Stimulated activated naive CD8-positive, alpha-beta T cell treated with anti-CD3 and anti-CD28 coated beads, Interleukin-15, Interleukin-2, amounts not matched to agents 100 ng/mL and 50 ng/mL, for 24 hours (primary cell): ENCODE data around the gene NXPE4.
"Not testable (repeated sequence)": the region's sequence is repeated elsewhere in the genome, so short reads cannot be mapped to it uniquely, and the experiment has no call there.

Source experiments
- H3K27ac Mint-ChIP-seq: one replicate; pipeline ENCODE4 v1.8.0; 2021; ENCODE audit warnings: mild to moderate bottlenecking, mixed read lengths
- H3K27me3 Mint-ChIP-seq: one replicate; pipeline ENCODE4 v1.8.0; 2021; ENCODE audit warnings: mixed read lengths
- H3K36me3 Mint-ChIP-seq: one replicate; pipeline ENCODE4 v1.8.0; 2021; ENCODE audit warnings: low read depth, mixed read lengths
- H3K4me1 Mint-ChIP-seq: one replicate; pipeline ENCODE4 v1.8.0; 2021; ENCODE audit warnings: low read depth, mixed read lengths
- H3K4me3 Mint-ChIP-seq: one replicate; pipeline ENCODE4 v1.8.0; 2021; ENCODE audit warnings: mild to moderate bottlenecking, mixed read lengths
- H3K9me3 Mint-ChIP-seq: one replicate; pipeline ENCODE4 v1.8.0; 2021; ENCODE audit warnings: mixed read lengths

The NXPE4 gene

GRCh38 chr11:114604179-114604813 lies 8.7 kb upstream of the NXPE4 start:
- no peaks in the 10 kb centered on the region for H3K27me3 Mint-ChIP-seq
- H3K36me3 Mint-ChIP-seq: no peaks in the 10 kb centered on the region
- no peak overlapping the region for H3K4me3 Mint-ChIP-seq
- no peak overlapping the region for H3K27ac Mint-ChIP-seq
- no peaks in the 10 kb centered on the region for H3K9me3 Mint-ChIP-seq
- no peaks in the 10 kb centered on the region for H3K4me1 Mint-ChIP-seq

- H3K27me3 Mint-ChIP-seq, H3K4me3 Mint-ChIP-seq, H3K36me3 Mint-ChIP-seq, H3K4me1 Mint-ChIP-seq, H3K9me3 Mint-ChIP-seq, H3K27ac Mint-ChIP-seq: not testable (repeated sequence)
Measured at GRCh38 chr11:114603151-114603550, 7.6 kb upstream of the NXPE4 start.

- Mint-ChIP-seq H3K4me1 (no peaks in the 10 kb centered on the region), H3K27me3 (peaks cover 3% of the 10 kb centered on the region), H3K27ac (no peak overlapping the region), H3K9me3 (no peaks in the 10 kb centered on the region), H3K4me3 (no peak overlapping the region), H3K36me3 (no peaks in the 10 kb centered on the region)
Measured at GRCh38 chr11:114598461-114598860, 2.9 kb upstream of the NXPE4 start.

- Mint-ChIP-seq H3K36me3 (no peaks in the 10 kb centered on the region), H3K9me3 (no peaks in the 10 kb centered on the region), H3K27me3 (peaks cover 16% of the 10 kb centered on the region), H3K4me3 (no peak overlapping the region), H3K27ac (no peak overlapping the region), H3K4me1 (no peaks in the 10 kb centered on the region)
Measured at GRCh38 chr11:114596175-114596919, 761 bp upstream of the NXPE4 start.

- no peaks in the 10 kb centered on the region for H3K36me3 Mint-ChIP-seq
- no peaks in the 10 kb centered on the region for H3K4me1 Mint-ChIP-seq
- peaks cover 16% of the 10 kb centered on the region for H3K27me3 Mint-ChIP-seq
- no peaks in the 10 kb centered on the region for H3K9me3 Mint-ChIP-seq
- no peak overlapping the region for H3K4me3 Mint-ChIP-seq
- no peak overlapping the region for H3K27ac Mint-ChIP-seq
Measured at GRCh38 chr11:114594703-114595102, 883 bp downstream of the NXPE4 start.

- Mint-ChIP-seq H3K27ac (no peak overlapping the region), H3K9me3 (peaks cover 37% of the 10 kb centered on the region), H3K36me3 (no peaks in the 10 kb centered on the region), H3K27me3 (peaks cover 8% of the 10 kb centered on the region), H3K4me3 (no peak overlapping the region), H3K4me1 (no peaks in the 10 kb centered on the region)
Measured at GRCh38 chr11:114587398-114587953, 8.1 kb downstream of the NXPE4 start.

GRCh38 chr11:114586797-114587196 lies 8.8 kb downstream of the NXPE4 start:
- Mint-ChIP-seq H3K4me3 (no peak overlapping the region), H3K9me3 (peaks cover 37% of the 10 kb centered on the region), H3K27me3 (peaks cover 1% of the 10 kb centered on the region), H3K4me1 (no peaks in the 10 kb centered on the region), H3K36me3 (no peaks in the 10 kb centered on the region), H3K27ac (no peak overlapping the region)

- Mint-ChIP-seq H3K27ac (no peak overlapping the region), H3K4me1 (no peaks in the 10 kb centered on the region), H3K9me3 (peaks cover 4% of the 10 kb centered on the region), H3K36me3 (no peaks in the 10 kb centered on the region), H3K4me3 (no peak overlapping the region), H3K27me3 (peaks cover 21% of the 10 kb centered on the region)
Measured at GRCh38 chr11:114571712-114572111, 23.9 kb downstream of the NXPE4 start.

GRCh38 chr11:114569801-114570200 lies 25.8 kb downstream of the NXPE4 start:
- Mint-ChIP-seq H3K36me3 (no peaks in the 10 kb centered on the region), H3K27ac (no peak overlapping the region), H3K9me3 (peaks cover 4% of the 10 kb centered on the region), H3K4me3 (no peak overlapping the region), H3K4me1 (no peaks in the 10 kb centered on the region), H3K27me3 (peaks cover 21% of the 10 kb centered on the region)

GRCh38 chr11:114566276-114566675 lies 29.3 kb downstream of the NXPE4 start:
- Mint-ChIP-seq H3K9me3 (peaks cover 4% of the 10 kb centered on the region), H3K27ac (no peak overlapping the region), H3K36me3 (no peaks in the 10 kb centered on the region), H3K4me1 (peaks cover 5% of the 10 kb centered on the region), H3K4me3 (no peak overlapping the region), H3K27me3 (peaks cover 8% of the 10 kb centered on the region)

GRCh38 chr11:114564831-114565230 lies 30.8 kb downstream of the NXPE4 start:
- Mint-ChIP-seq H3K27ac (no peak overlapping the region), H3K36me3 (no peaks in the 10 kb centered on the region), H3K27me3 (peaks cover 11% of the 10 kb centered on the region), H3K4me1 (peaks cover 5% of the 10 kb centered on the region), H3K4me3 (no peak overlapping the region), H3K9me3 (peaks cover 4% of the 10 kb centered on the region)

GRCh38 chr11:114563077-114563476 lies 32.5 kb downstream of the NXPE4 start:
- Mint-ChIP-seq H3K27ac (no peak overlapping the region), H3K27me3 (peaks cover 6% of the 10 kb centered on the region), H3K9me3 (peaks cover 4% of the 10 kb centered on the region), H3K36me3 (no peaks in the 10 kb centered on the region), H3K4me3 (no peak overlapping the region), H3K4me1 (peaks cover 5% of the 10 kb centered on the region)

- peaks cover 4% of the 10 kb centered on the region for H3K9me3 Mint-ChIP-seq
- no peak overlapping the region for H3K27ac Mint-ChIP-seq
- peaks cover 5% of the 10 kb centered on the region for H3K4me1 Mint-ChIP-seq
- H3K27me3 Mint-ChIP-seq: peaks cover 6% of the 10 kb centered on the region
- no peak overlapping the region for H3K4me3 Mint-ChIP-seq
- H3K36me3 Mint-ChIP-seq: no peaks in the 10 kb centered on the region
Measured at GRCh38 chr11:114562166-114562916, 33.2 kb downstream of the NXPE4 start.

GRCh38 chr11:114559425-114560310 lies 35.9 kb downstream of the NXPE4 start, which contains the start of gene NXPE1:
Gene NXPE1, minus strand, starts transcription at chr11:114559881. Its CDS starts 8,680 bp downstream, at chr11:114551201.
- H3K27ac Mint-ChIP-seq: no peak within 1 kb of the TSS
- H3K27me3 Mint-ChIP-seq: peaks cover 6% of the 10 kb centered on the region
- H3K9me3 Mint-ChIP-seq: peaks cover 4% of the 10 kb centered on the region
- H3K4me3 Mint-ChIP-seq: no peak within 1 kb of the TSS
- no peaks in the 10 kb centered on the region for H3K36me3 Mint-ChIP-seq
- H3K4me1 Mint-ChIP-seq: peaks cover 5% of the 10 kb centered on the region
